DMS53 (cell line): ENCODE results near the gene SPATA3.
"Not testable (repeated sequence)": the region's sequence is repeated elsewhere in the genome, so short reads cannot be mapped to it uniquely, and the experiment has no call there.

Source experiments
- DNase-seq: peaks from one replicate; lab custom pipeline; 2025; lab: John Stamatoyannopoulos, UW

SPATA3 gene

DNA sequence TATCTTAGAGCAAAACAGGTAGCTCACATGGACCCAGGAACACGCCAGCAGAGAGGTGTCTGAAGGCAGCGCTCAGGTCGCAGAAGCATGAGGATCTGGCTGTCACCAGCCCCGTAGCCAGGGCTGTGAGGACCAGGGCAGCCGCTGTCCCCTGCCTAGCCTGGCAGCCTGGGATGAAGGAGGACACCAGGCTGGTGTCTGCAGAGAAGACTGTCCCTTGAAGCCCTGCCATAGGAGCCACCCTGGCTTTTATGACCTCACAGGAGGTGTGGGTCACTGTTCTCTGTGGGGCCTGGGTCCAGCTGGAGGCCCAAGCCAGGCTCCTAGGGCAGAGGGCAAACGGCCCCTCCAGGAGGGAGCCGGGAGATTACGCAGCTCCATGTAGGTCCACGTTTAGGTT lies at the start of gene SPATA3:
Gene SPATA3, plus strand, starts transcription at position 301 of the 400 bp plus-strand sequence. CDS start 113 bp downstream, outside the sequence.
- no peak for DNase-seq

- no peak for DNase-seq
These were observed 49.3 kb upstream of the SPATA3 start for GRCh38 chr2:230946429-230947234.

DNA sequence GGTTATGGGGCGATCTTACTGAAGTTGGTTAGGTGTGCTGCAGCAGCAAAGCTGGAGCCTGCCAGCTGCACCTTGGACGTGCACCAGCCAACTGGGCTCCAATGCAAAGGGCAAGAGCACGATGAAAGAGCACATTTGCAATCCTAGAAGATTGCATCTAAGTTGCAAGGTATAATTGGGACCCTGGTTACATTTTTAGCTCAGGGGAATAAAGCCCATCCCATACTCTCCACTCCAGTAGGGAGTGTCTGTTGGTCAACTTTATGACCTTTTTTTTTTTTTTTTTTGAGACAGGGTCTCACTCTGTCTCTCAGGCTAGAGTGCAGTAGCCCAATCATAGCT lies 48.7 kb upstream of the SPATA3 start:
- no peak for DNase-seq

DNA sequence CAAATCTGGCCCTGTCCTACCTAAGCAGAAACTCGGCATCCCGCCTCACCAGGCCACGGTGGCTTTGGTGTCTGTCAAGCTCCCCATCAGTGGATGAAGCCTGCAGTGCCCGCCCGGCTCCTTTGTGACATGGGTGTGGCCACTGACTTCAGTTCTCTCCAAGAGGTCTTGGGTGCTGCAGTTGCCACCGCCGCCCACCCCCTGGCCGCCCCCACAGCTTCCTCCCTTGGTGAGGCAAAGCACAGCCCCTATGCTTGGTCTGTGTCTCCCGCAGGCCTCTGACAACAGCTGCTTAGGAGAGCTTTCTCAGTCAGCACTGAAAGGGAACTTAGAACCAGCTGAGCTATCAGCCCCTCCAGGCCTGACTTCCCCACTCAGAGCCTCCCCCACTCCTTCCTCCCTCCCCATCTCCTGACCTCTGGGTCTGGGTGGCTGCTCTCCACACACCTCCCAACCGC lies 48.0 kb upstream of the SPATA3 start:
- no peak for DNase-seq

DNA sequence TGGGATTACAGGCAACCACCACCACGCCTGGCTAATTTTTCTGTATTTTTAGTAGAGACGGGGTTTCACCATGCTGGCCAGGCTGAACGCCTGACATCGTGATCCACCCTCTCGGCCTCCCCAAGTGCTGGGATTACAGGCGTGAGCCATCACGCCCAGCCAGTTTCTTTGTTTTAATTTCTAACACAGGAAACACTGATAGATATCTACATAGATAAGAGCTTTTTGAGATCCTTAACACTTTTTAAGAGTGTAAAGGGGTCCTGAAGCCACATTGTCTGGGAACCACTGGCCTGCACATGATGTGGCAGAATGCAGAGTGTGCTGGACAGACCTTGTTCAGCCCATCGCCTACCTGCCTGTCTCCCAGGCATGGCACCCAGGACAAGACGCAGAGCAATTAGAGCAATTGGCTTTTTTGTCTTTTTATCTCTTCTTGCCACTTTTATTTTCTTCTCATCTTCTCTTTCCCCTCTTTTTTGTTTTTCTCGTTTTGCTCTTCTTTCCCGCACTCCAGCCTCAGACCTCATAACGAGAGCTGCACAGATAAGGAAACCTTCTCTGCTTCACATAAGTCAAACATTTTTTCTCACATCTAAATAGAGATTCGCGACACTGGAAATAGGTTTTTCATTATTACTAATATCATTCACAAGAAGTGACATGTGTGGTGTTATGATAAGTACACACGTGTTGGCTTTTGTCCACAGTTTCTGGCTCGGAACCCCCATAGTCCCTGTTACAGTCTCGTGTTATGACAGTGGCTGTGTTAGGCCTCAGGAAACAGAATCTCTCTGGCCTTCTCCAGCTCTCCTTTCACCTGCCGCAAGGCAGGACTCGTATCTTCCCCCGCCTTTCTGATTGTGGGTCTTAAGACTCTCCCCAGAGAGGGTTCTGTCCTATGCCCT lies 45.7 kb upstream of the SPATA3 start:
- no peak for DNase-seq

DNA sequence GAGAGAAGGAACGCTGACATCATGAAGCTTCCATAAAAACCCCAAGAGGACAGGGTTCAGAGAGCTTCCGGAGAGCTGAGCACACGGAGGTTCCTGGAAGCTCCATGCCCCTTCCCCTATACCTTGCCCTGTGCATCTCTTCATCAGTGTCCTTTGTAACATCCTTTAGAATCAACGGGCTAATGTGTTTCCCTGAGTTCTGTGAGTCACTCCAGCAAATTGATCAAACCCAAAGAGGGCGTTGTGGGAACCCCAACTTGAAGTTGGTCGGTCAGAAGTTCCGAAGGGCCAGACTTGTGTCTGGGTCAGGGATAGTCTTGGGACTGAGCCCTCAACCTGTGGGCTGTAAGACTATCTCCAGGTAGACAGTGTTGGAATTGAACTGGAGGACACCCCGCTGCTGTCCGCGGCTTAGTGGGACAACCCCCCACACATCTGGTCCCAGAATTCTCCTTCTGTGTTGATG lies 45.0 kb upstream of the SPATA3 start:
- no peak for DNase-seq

DNA sequence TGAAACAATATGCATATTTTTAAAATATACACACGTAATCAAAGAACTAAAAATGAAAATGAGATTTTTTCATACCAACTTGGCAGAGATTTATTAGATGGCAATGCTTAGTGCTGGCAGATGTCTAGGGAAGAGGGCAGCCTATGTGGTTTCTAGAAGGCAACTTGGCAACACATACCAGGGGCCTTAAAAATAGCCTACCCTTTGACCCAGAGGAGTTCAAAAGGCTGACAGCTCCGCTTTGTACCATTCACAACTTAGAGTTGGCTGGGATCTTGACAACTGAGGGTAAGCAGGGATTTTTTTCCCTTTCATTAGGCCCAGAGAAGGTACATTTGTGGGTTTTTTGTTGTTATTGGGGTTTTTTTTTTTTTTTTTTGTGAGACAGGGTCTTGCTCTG lies 44.5 kb upstream of the SPATA3 start:
- DNase-seq, result no peak

- DNase-seq, result no peak
These were observed 43.5 kb upstream of the SPATA3 start for GRCh38 chr2:230952226-230952956.

GRCh38 chr2:230953845-230954244 lies 42.1 kb upstream of the SPATA3 start:
- DNase-seq, result no peak

DNA sequence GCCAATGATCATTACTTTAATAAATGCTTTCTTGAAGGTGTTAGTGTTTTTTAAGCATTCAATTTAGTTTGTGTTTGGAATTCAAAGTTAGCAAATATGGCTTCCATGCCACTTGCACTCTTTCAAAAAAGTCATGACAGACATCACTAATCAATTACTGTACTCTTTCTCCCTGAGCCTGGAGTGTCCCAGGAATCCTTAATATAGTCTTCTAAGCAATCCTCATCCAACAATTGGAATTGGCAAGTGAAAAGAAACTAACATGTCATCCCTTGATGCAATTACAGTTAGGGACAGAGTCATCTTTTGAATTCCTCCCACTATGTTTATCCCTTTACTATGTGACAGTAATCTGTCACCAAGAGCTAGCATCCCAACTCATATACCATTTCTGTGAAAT lies 41.2 kb upstream of the SPATA3 start:
- no peak for DNase-seq

GRCh38 chr2:230955163-230955737 lies 40.7 kb upstream of the SPATA3 start:
- no peak for DNase-seq

- peak; percentile 54 for DNase-seq
These were observed 38.8 kb upstream of the SPATA3 start for GRCh38 chr2:230956827-230957755.

GRCh38 chr2:230957756-230958391 lies 38.0 kb upstream of the SPATA3 start:
- no peak for DNase-seq

- DNase-seq, result no peak
These were observed 36.8 kb upstream of the SPATA3 start for GRCh38 chr2:230958820-230959756.

DNA sequence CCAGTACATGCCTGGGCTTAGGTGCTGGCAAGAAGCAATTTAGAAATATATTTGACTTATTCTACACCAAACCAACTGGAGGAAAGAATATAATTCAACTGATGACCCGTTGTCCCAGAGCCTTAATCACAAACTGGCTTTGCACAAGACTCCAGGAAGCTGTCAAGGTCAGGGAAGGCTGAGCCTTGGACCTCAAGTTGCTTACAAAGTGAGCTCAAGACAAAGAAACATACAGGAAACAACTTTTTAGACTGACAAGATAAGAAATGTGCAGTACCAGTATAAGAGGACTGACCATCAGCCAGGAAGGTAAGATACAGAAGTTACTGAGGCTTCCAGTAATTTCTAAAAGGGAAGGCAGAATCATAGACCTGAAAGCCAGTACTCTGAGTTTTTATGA lies 35.9 kb upstream of the SPATA3 start:
- DNase-seq, result no peak

GRCh38 chr2:230961091-230961491 lies 34.8 kb upstream of the SPATA3 start:
- no peak for DNase-seq

- no peak for DNase-seq
These were observed 31.7 kb upstream of the SPATA3 start for GRCh38 chr2:230964136-230964730.

GRCh38 chr2:230967113-230967512 lies 28.8 kb upstream of the SPATA3 start:
- no peak for DNase-seq

DNA sequence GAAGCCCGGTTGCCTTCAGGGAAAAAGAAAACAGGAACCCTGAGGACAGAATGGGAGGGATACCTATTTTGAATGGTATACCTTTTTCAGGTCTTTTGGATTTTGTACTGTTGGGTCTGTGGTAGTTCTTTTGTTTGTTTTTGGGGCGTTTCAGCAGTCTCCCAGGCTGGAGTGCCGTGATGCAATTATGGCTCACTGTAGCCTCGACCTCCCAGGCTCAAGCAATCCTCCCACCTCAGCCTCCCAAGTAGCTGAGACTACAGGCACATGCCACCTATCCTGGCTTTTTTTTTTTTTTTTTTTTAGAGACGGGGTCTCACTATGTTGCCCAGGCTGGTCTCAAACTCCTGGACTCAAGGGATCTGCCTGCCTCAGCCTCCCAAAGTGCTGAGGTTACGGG lies 27.6 kb upstream of the SPATA3 start:
- not testable (repeated sequence) for DNase-seq
